Measurements from ENCODE around the gene PDGFRB.
A peak's percentile ranks its signal among the peaks of the same experiment; 100 is the strongest.

PDGFRB gene

GRCh38 chr5:150177721-150178120, 22.1 kb upstream of the PDGFRB start:
- Histone ChIP-seq H3K27ac (peak overlapping the region; percentile 93 to 96), H3K36me3 (no peaks in the 10 kb centered on the region), H3K27me3 (no peaks in the 10 kb centered on the region), H3K4me3 (no peak overlapping the region), H3K4me1 (peaks cover 8 to 67% (median 52%) of the 10 kb centered on the region in 4 donors), H3K9me3 (no peaks in the 10 kb centered on the region)
- DNase-seq = no peak
- intact Hi-C loops (cut with DNase I; ENCODE audit: low total_unique reads) = no loop called here
- no peak for TF ChIP-seq CTCF (IDR thresholded peaks at IDR 0.05)

GRCh38 chr5:150176745-150177477, 21.3 kb upstream of the PDGFRB start:
- H3K4me3 ChIP-seq = no peak overlapping the region
- intact Hi-C loops (cut with DNase I; ENCODE audit: low total_unique reads) = no loop called here
- H3K27me3 ChIP-seq = no peaks in the 10 kb centered on the region
- H3K4me1 ChIP-seq = peaks cover 7 to 59% (median 47%) of the 10 kb centered on the region in 4 donors
- H3K36me3 ChIP-seq = no peaks in the 10 kb centered on the region
- DNase-seq = no peak
- no peak for TF ChIP-seq CTCF (IDR thresholded peaks at IDR 0.05)
- H3K27ac ChIP-seq = peak overlapping the region; percentile 93 to 96
- no peaks in the 10 kb centered on the region for H3K9me3 ChIP-seq

- Histone ChIP-seq H3K27ac (peak overlapping the region; percentile 93 to 96), H3K9me3 (no peaks in the 10 kb centered on the region), H3K27me3 (no peaks in the 10 kb centered on the region), H3K4me1 (peaks cover 0 to 45% (median 34%) of the 10 kb centered on the region in 4 donors), H3K36me3 (no peaks in the 10 kb centered on the region), H3K4me3 (no peak overlapping the region)
- no peak for DNase-seq
- TF ChIP-seq CTCF (IDR thresholded peaks at IDR 0.05) = peak; percentile 34 to 52
- intact Hi-C loops (cut with DNase I; ENCODE audit: low total_unique reads) = no loop called here
Observed at GRCh38 chr5:150175536-150175935, 19.9 kb upstream of the PDGFRB start.

GRCh38 chr5:150175076-150175475, 19.4 kb upstream of the PDGFRB start:
- no peaks in the 10 kb centered on the region for H3K9me3 ChIP-seq
- H3K4me1 ChIP-seq = peaks cover 0 to 40% (median 32%) of the 10 kb centered on the region in 4 donors
- intact Hi-C loops (cut with DNase I; ENCODE audit: low total_unique reads) = no loop called here
- no peak for TF ChIP-seq CTCF (IDR thresholded peaks at IDR 0.05)
- no peaks in the 10 kb centered on the region for H3K27me3 ChIP-seq
- no peak for DNase-seq
- H3K27ac ChIP-seq = peak overlapping the region; percentile 93 to 96
- no peak overlapping the region for H3K4me3 ChIP-seq
- H3K36me3 ChIP-seq = no peaks in the 10 kb centered on the region

- H3K27me3 ChIP-seq = no peaks in the 10 kb centered on the region
- H3K4me3 ChIP-seq = no peak overlapping the region
- intact Hi-C loops (cut with DNase I; ENCODE audit: low total_unique reads) = no loop called here
- no peaks in the 10 kb centered on the region for H3K36me3 ChIP-seq
- peaks cover 0 to 33% (median 24%) of the 10 kb centered on the region in 4 donors for H3K4me1 ChIP-seq
- DNase-seq = no peak
- H3K9me3 ChIP-seq = no peaks in the 10 kb centered on the region
- no peak overlapping the region for H3K27ac ChIP-seq
- TF ChIP-seq CTCF (IDR thresholded peaks at IDR 0.05) = no peak
Observed at GRCh38 chr5:150174285-150174684, 18.6 kb upstream of the PDGFRB start.
